MM.1S (cell line): ENCODE measurements around the gene SHC1.

ENCODE experiments used
- CTCF ChIP-seq: fragments of 300-600 bp; sonication (generic); IDR thresholded peaks from 2 replicates; pipeline ENCODE4 v1.5.1; 2016; ENCODE audit warnings: antibody characterized with exemption, low read length, mixed read lengths
- EZH2 ChIP-seq: fragments of 300-600 bp; sonication (generic); optimal IDR thresholded peaks from 2 replicates; pipeline ENCODE3; 2017; ENCODE audit warnings: low read depth, mild to moderate bottlenecking, antibody characterized with exemption, low read length, mixed read lengths
- EZH2phosphoT487 ChIP-seq: fragments of 300-600 bp; sonication (generic); IDR thresholded peaks from 2 replicates; pipeline ENCODE4 v1.6.1; 2018; ENCODE audit warnings: antibody characterized with exemption, low read length

GRCh38 chr1:155012026-155012546 is 41.5 kb upstream of the SHC1 start:
- TF ChIP-seq CTCF (no peak), EZH2 (no peak), EZH2phosphoT487 (no peak)
